Nephron (organoid): ENCODE data around the gene RFPL3.

Experiments
- H3K27ac Mint-ChIP-seq, 3 experiments: 2 replicates each; pipeline ENCODE4 v1.8.0; 2020; ENCODE audit warnings: mixed read lengths in 3 of 3, mild to moderate bottlenecking in 2 of 3, moderate library complexity in 1 of 3
- H3K27me3 Mint-ChIP-seq: 2 replicates; pipeline ENCODE4 v1.8.0; 2021; ENCODE audit warnings: low read depth, mild to moderate bottlenecking, moderate library complexity, mixed read lengths
- H3K36me3 Mint-ChIP-seq: 2 replicates; pipeline ENCODE4 v1.8.0; 2020; ENCODE audit warnings: low read depth, mixed read lengths
- H3K4me1 Mint-ChIP-seq: 2 replicates; pipeline ENCODE4 v1.8.0; 2020; ENCODE audit warnings: mixed read lengths
- H3K4me3 Mint-ChIP-seq, 3 experiments: 2 replicates each; pipeline ENCODE4 v1.8.0; 2020; ENCODE audit warnings: mild to moderate bottlenecking in 3 of 3, mixed read lengths in 3 of 3, moderate library complexity in 2 of 3
- H3K9me3 Mint-ChIP-seq: 2 replicates; pipeline ENCODE4 v1.8.0; 2020; ENCODE audit warnings: mixed read lengths
- CTCF ChIP-seq, 3 experiments: fragments of 200-600 bp; sonication (generic); IDR thresholded peaks; one replicate each; pipeline ENCODE4 v1.5.0; 2021; ENCODE audit warnings: antibody characterized with exemption in 3 of 3; ENCODE audit not compliant: unreplicated experiment in 3 of 3

Gene RFPL3

GRCh38 chr22:32327066-32327465, 30.6 kb upstream of the RFPL3 start:
- Mint-ChIP-seq H3K36me3 (no peaks in the 10 kb centered on the region), H3K27ac (no peak overlapping the region), H3K4me3 (no peak overlapping the region), H3K9me3 (no peaks in the 10 kb centered on the region), H3K27me3 (peaks cover 15% of the 10 kb centered on the region), H3K4me1 (no peaks in the 10 kb centered on the region)
- TF ChIP-seq CTCF (IDR thresholded peaks at IDR 0.05; ENCODE audit: unreplicated experiment in 3 of 3) = no peak

GRCh38 chr22:32327596-32328171, 30.0 kb upstream of the RFPL3 start:
- Mint-ChIP-seq H3K27ac (peak overlapping the region in 1 of 3 experiments; percentile 21), H3K4me1 (no peaks in the 10 kb centered on the region), H3K36me3 (no peaks in the 10 kb centered on the region), H3K4me3 (no peak overlapping the region), H3K27me3 (peaks cover 18% of the 10 kb centered on the region), H3K9me3 (no peaks in the 10 kb centered on the region)
- no peak for TF ChIP-seq CTCF (IDR thresholded peaks at IDR 0.05; ENCODE audit: unreplicated experiment in 3 of 3)

- H3K9me3 Mint-ChIP-seq = no peaks in the 10 kb centered on the region
These were observed 29.1 kb upstream of the RFPL3 start for GRCh38 chr22:32328306-32329201.

GRCh38 chr22:32329202-32329645, 28.4 kb upstream of the RFPL3 start:
- peak overlapping the region in 1 of 3 experiments; percentile 8 for H3K27ac Mint-ChIP-seq
- no peak for TF ChIP-seq CTCF (IDR thresholded peaks at IDR 0.05; ENCODE audit: unreplicated experiment in 3 of 3)
- H3K4me1 Mint-ChIP-seq = no peaks in the 10 kb centered on the region

More at GRCh38 chr22:32328306-32329201, 29.1 kb upstream of the RFPL3 start:
- Mint-ChIP-seq H3K27me3 (peaks cover 12% of the 10 kb centered on the region), H3K27ac (peak overlapping the region in 1 of 3 experiments; percentile 8), H3K36me3 (no peaks in the 10 kb centered on the region), H3K4me1 (no peaks in the 10 kb centered on the region), H3K4me3 (no peak overlapping the region)
- TF ChIP-seq CTCF (IDR thresholded peaks at IDR 0.05; ENCODE audit: unreplicated experiment in 3 of 3) = no peak

GRCh38 chr22:32331236-32331917, 26.3 kb upstream of the RFPL3 start:
- peaks cover 5% of the 10 kb centered on the region for H3K4me1 Mint-ChIP-seq
- no peak overlapping the region for H3K4me3 Mint-ChIP-seq
- TF ChIP-seq CTCF (IDR thresholded peaks at IDR 0.05; ENCODE audit: unreplicated experiment in 3 of 3) = no peak
- H3K27ac Mint-ChIP-seq = no peak overlapping the region
- no peaks in the 10 kb centered on the region for H3K36me3 Mint-ChIP-seq
- H3K27me3 Mint-ChIP-seq = peaks cover 12% of the 10 kb centered on the region
- H3K9me3 Mint-ChIP-seq = no peaks in the 10 kb centered on the region

More at GRCh38 chr22:32329202-32329645, 28.4 kb upstream of the RFPL3 start:
- peaks cover 15% of the 10 kb centered on the region for H3K27me3 Mint-ChIP-seq
- no peaks in the 10 kb centered on the region for H3K9me3 Mint-ChIP-seq
- no peaks in the 10 kb centered on the region for H3K36me3 Mint-ChIP-seq
- no peak overlapping the region for H3K4me3 Mint-ChIP-seq
